Measurements from ENCODE around the gene LINC01488. TPM values are rescaled to one million over a fixed set of nuclear protein-coding genes. Genes with fewer than 3 reads are reported as not detected.

Gene LINC01488
- total RNA-seq, 1 donor from 2014 or later: not detected

DNA sequence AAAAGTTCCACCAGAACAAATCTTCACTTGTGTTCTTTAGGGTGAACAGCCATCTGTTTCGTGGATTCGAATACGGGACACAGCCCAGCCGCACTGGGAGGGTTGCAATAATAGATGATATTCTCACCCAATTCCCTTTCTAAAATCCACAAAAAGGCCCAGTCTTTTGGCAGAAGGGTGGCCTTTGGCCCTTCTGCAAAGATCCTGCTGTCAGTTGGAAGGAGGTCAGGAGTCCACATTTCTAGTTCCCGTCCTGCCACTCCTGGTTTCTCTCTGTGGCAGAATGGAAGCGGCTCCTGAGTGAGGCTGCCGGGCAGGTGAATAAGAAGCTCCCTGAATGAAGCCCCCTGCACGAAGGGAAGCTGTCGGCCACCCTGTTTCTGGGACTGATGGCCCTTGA, 11.2 kb upstream of the LINC01488 start:
- no peaks in the 10 kb centered on the region for H3K4me1 Mint-ChIP-seq (ENCODE audit: unreplicated experiment)
- DNase-seq (ENCODE audit: low spot score): no peak
- TF ChIP-seq, protein P1, sequence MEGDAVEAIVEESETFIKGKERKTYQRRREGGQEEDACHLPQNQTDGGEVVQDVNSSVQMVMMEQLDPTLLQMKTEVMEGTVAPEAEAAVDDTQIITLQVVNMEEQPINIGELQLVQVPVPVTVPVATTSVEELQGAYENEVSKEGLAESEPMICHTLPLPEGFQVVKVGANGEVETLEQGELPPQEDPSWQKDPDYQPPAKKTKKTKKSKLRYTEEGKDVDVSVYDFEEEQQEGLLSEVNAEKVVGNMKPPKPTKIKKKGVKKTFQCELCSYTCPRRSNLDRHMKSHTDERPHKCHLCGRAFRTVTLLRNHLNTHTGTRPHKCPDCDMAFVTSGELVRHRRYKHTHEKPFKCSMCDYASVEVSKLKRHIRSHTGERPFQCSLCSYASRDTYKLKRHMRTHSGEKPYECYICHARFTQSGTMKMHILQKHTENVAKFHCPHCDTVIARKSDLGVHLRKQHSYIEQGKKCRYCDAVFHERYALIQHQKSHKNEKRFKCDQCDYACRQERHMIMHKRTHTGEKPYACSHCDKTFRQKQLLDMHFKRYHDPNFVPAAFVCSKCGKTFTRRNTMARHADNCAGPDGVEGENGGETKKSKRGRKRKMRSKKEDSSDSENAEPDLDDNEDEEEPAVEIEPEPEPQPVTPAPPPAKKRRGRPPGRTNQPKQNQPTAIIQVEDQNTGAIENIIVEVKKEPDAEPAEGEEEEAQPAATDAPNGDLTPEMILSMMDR (IDR thresholded peaks at IDR 0.05; ENCODE audit: unreplicated experiment): no peak
- peaks cover 6% of the 10 kb centered on the region for H3K27me3 Mint-ChIP-seq (ENCODE audit: unreplicated experiment)
- H3K27ac Mint-ChIP-seq (ENCODE audit: unreplicated experiment): no peak overlapping the region
- no peak overlapping the region for H3K4me3 Mint-ChIP-seq (ENCODE audit: unreplicated experiment)
- H3K36me3 Mint-ChIP-seq (ENCODE audit: low read depth, unreplicated experiment): peaks cover 4% of the 10 kb centered on the region
- no peaks in the 10 kb centered on the region for H3K9me3 Mint-ChIP-seq (ENCODE audit: unreplicated experiment)

DNA sequence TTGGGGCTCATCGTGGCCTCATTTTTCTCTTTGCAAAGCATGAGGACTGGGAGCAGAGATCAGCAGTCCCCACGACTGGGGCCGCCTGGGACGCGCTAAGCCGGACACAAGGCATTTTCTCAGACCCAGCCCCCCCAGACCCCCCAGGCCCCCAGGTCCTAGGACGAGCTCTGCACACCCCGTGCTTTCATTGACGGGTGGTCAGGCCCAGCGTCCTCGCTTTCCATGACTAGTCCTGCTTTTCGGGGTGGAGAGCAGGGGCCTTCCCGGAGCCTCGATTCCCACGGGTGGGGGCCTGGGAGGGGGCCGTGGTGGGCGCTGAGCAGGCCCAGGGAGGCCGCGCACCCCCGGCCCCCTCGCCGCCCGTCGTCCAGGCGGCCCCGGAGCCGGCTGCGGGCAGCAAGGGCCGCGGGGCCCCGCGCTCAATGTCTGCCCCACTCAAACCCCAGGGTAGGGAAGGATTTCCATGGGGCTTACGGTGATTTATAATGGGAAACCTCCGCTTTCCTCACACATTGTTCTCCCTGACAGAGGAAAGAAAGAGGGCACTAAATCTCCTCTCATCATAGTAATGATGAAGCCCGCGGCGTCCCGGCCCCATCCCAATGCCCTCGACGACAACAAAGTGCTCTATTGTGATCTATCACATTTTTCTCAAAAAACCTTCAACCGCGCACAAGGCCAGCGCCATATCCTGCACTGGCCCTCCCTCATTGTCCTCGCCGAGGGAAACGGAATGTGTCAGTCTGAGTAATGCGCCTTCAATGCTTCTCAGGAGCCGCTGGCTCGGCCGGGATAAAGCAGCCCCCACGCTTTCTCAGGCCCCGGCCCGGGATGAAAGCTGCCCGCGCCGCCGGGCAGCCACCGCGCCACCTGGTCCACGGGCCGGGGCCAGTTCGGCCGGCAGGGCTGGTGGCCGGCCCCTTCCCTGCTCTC, 10.4 kb upstream of the LINC01488 start:
- peaks cover 6% of the 10 kb centered on the region for H3K27me3 Mint-ChIP-seq (ENCODE audit: unreplicated experiment)
- TF ChIP-seq, protein P1 (IDR thresholded peaks at IDR 0.05; ENCODE audit: unreplicated experiment): no peak
- DNase-seq (ENCODE audit: low spot score): no peak
- H3K9me3 Mint-ChIP-seq (ENCODE audit: unreplicated experiment): no peaks in the 10 kb centered on the region
- H3K4me1 Mint-ChIP-seq (ENCODE audit: unreplicated experiment): no peaks in the 10 kb centered on the region
- no peak overlapping the region for H3K4me3 Mint-ChIP-seq (ENCODE audit: unreplicated experiment)
- H3K27ac Mint-ChIP-seq (ENCODE audit: unreplicated experiment): no peak overlapping the region
- peaks cover 4% of the 10 kb centered on the region for H3K36me3 Mint-ChIP-seq (ENCODE audit: low read depth, unreplicated experiment)

DNA sequence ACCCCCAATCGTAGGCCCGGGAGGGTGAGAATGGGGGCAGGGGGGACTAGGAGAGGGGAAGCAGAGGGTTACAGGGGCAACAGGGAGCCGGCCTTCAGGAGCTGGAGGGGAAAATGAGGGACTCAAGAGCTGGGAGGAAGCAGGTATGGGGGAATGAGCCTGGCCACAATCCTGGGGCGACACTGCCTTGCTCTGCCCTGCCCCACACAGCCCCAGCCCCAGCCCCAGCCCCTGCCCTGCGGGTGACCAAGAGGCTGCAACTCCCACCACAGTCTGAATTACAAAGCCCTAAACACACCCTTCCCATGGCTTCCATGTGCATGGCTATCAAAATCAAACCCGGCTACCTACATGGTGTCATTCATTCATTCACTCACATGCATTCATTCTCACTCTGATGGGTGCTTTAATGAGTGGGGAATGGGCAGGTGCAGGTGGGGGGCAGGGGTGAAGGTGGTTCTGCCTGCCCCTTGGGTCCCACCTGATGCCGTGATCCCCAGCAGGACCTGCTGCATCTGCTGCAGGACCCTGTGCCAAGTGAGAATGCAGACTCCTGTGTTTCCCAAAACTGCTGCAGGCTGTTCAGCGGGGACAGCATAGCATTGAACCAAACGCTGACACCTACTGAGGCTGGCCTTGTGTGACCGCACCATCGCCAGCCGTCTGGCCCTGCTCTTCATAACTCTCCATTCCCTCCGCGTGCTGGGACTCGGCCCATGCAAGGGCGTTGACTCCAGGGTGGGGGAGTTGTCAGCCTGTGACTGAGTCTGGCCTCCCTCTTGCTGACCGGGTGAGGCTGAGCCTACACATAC, 9.5 kb upstream of the LINC01488 start:
- peaks cover 6% of the 10 kb centered on the region for H3K27me3 Mint-ChIP-seq (ENCODE audit: unreplicated experiment)
- peaks cover 4% of the 10 kb centered on the region for H3K36me3 Mint-ChIP-seq (ENCODE audit: low read depth, unreplicated experiment)
- no peaks in the 10 kb centered on the region for H3K4me1 Mint-ChIP-seq (ENCODE audit: unreplicated experiment)
- no peak overlapping the region for H3K4me3 Mint-ChIP-seq (ENCODE audit: unreplicated experiment)
- H3K27ac Mint-ChIP-seq (ENCODE audit: unreplicated experiment): no peak overlapping the region
- TF ChIP-seq, protein P1 (IDR thresholded peaks at IDR 0.05; ENCODE audit: unreplicated experiment): no peak
- DNase-seq (ENCODE audit: low spot score): no peak
- H3K9me3 Mint-ChIP-seq (ENCODE audit: unreplicated experiment): no peaks in the 10 kb centered on the region

DNA sequence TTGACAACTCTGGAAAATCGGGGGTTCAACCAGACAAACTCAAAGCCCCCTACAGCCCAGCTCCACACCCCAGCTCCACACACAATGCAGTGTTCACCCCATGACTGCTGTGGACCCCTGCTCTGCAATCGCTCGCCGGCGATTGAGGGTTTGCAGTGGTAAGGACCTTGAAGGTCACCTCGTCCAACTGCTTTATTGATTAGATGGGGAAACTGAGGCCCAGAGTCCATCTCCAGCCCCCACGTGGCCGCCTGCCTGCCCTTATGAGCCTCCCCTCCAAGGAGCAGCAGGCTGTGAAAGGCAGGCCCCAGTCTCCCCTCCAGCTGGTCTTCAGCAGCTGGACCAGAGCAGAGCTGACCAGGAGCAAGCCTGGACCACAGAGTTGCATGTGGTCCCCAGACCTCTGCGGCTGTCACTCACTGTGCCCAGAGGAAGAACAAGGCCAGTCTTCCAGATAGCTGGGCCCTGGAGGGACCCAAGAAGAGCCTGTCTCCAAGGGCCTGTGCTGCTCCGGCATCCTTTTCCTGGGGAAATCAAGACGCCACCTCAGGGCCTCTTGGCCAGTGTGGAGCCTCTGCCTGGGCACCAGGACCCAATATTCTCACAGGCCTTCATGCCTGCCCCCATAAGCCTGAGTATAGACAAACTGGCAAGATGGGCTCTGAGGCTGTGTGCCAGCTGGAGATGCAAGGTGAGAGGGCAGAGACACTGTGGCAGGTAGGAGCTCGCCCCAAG, 8.8 kb upstream of the LINC01488 start:
- TF ChIP-seq, protein P1 (IDR thresholded peaks at IDR 0.05; ENCODE audit: unreplicated experiment): no peak
- Mint-ChIP-seq H3K9me3 (ENCODE audit: unreplicated experiment) (no peaks in the 10 kb centered on the region), H3K27ac (ENCODE audit: unreplicated experiment) (no peak overlapping the region), H3K36me3 (ENCODE audit: low read depth, unreplicated experiment) (peaks cover 4% of the 10 kb centered on the region), H3K27me3 (ENCODE audit: unreplicated experiment) (peaks cover 6% of the 10 kb centered on the region), H3K4me1 (ENCODE audit: unreplicated experiment) (no peaks in the 10 kb centered on the region), H3K4me3 (ENCODE audit: unreplicated experiment) (no peak overlapping the region)
- DNase-seq (ENCODE audit: low spot score): no peak

All from endothelial cell (in vitro differentiated cells).